ENCODE measurements around the gene RETREG1. TPM values are rescaled to one million over a fixed set of nuclear protein-coding genes. Genes with fewer than 3 reads are reported as not detected.

Gene RETREG1
- total RNA-seq, 2 experiments from 2014 or later = 19.3 to 20.0 TPM

DNA sequence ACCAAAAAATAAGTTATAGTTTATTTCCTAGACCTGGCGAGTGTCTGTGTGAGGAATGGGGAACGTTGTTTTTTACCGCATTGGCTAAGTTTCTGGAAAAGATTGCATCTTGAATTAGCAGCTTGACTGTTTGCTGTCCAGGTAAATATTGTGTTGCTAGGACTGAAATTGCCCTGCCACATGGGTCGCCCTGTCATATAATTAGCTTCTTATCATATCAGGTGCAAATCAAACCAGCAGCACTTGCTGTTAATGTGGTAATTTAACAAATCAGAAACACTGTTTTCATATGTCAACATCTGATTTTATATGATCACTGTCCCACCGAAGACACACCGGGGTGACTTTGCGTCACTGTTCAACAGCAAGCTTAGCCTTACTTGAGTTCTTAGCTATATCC is 87.5 kb downstream of the RETREG1 start:
- intact Hi-C loops (cut with micrococcal nuclease) = no loop called here
- CTCF ChIA-PET = interaction anchor here (0.9 kb wide), 1 partner anchor 23 kb away, joined by 4 read pairs; no protein-coding TSS in a partner anchor
- H3K27me3 Mint-ChIP-seq (ENCODE audit: low read depth) = no peaks in the 10 kb centered on the region
- H3K4me1 Mint-ChIP-seq (ENCODE audit: low read depth) = peaks cover 18% of the 10 kb centered on the region
- H3K36me3 Mint-ChIP-seq (ENCODE audit: low read depth) = peaks cover 10% of the 10 kb centered on the region
- no peak for DNase-seq
- H3K4me3 Mint-ChIP-seq = no peak overlapping the region
- no peaks in the 10 kb centered on the region for H3K9me3 Mint-ChIP-seq
- no peak overlapping the region for H3K27ac Mint-ChIP-seq

DNA sequence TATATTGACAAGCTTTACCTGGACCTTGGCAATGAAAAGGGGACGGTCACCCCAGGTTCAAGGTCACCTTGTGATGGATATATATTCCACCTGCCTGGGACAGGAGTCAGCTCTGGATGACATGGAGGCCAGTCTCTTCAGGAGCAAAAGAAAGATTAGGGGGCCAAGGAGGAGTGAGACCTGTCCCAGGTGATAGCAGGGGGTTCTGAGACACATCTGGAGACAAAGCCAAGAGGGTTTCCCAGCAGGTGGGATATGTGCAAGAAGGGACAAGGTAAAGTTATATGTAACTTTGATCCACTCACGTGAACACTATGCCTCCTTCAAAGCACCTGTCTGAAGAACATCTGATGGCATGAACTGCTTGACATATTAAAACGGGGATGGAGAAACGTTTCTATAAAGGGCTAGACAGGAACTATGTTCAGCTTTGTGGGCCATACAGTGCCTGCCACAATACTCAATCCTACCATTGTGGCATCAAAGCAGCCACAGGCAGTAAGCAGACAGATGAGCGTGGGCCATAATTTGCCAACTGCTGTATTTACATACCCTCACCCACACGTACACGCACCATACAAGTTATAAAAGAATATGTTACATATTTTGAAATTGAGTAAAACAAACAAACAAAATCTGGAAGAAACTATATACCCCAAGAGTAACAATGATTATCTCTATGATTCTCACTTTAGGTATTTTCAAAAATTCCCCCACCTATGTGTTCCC is 88.3 kb downstream of the RETREG1 start:
- Mint-ChIP-seq H3K27me3 (ENCODE audit: low read depth) (no peaks in the 10 kb centered on the region), H3K36me3 (ENCODE audit: low read depth) (peaks cover 9% of the 10 kb centered on the region), H3K4me1 (ENCODE audit: low read depth) (peaks cover 24% of the 10 kb centered on the region), H3K9me3 (no peaks in the 10 kb centered on the region), H3K27ac (no peak overlapping the region), H3K4me3 (no peak overlapping the region)
- DNase-seq = no peak
- CTCF ChIA-PET = no interaction called here
- intact Hi-C loops (cut with micrococcal nuclease) = no loop called here

DNA sequence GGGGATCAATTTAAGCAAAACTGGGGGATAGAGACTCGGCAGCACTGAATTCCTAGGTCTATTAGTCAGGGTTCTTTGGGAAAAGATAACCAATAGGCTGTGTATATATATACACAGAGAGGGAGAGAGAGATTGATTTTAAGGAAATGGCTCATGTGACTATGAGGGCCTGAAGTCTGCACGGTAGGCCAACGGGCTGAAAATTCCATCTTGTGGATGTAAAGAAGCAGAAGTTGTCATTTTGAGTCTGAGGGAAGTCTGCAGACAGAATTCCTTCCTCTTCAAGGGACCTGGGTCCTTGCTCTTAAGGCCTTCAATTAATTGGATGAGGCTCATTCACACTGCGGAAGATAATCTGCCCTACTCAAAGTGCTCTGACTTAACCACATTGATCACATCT is 91.1 kb downstream of the RETREG1 start:
- Mint-ChIP-seq H3K27me3 (ENCODE audit: low read depth) (no peaks in the 10 kb centered on the region), H3K4me1 (ENCODE audit: low read depth) (peaks cover 23% of the 10 kb centered on the region), H3K36me3 (ENCODE audit: low read depth) (peaks cover 11% of the 10 kb centered on the region), H3K9me3 (no peaks in the 10 kb centered on the region), H3K4me3 (no peak overlapping the region), H3K27ac (no peak overlapping the region)
- no peak for DNase-seq
- CTCF ChIA-PET = no interaction called here
- intact Hi-C loops (cut with micrococcal nuclease) = no loop called here

DNA sequence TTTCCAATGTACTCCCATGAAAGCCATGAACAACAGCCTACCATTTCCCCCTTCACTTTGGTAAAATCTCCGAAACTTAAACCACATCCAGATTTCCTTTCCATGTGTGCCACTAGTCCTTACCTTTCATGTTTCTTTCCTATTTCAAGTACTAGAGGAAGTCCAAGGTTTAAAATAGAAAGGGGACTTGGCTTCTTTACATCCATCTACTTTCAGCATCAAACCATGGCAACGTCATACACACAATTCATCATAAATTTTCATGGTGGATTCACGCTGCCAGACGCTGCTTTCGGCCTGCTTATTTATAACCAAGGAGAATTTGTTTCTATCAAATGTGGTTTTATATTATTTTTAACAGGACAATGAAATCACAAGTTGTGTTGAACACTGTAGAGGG is 92.5 kb downstream of the RETREG1 start:
- H3K4me3 Mint-ChIP-seq = no peak overlapping the region
- DNase-seq = no peak
- CTCF ChIA-PET = no interaction called here
- H3K27me3 Mint-ChIP-seq (ENCODE audit: low read depth) = no peaks in the 10 kb centered on the region
- no peaks in the 10 kb centered on the region for H3K9me3 Mint-ChIP-seq
- intact Hi-C loops (cut with micrococcal nuclease) = no loop called here
- H3K4me1 Mint-ChIP-seq (ENCODE audit: low read depth) = peaks cover 28% of the 10 kb centered on the region
- no peak overlapping the region for H3K27ac Mint-ChIP-seq
- H3K36me3 Mint-ChIP-seq (ENCODE audit: low read depth) = peaks cover 11% of the 10 kb centered on the region

DNA sequence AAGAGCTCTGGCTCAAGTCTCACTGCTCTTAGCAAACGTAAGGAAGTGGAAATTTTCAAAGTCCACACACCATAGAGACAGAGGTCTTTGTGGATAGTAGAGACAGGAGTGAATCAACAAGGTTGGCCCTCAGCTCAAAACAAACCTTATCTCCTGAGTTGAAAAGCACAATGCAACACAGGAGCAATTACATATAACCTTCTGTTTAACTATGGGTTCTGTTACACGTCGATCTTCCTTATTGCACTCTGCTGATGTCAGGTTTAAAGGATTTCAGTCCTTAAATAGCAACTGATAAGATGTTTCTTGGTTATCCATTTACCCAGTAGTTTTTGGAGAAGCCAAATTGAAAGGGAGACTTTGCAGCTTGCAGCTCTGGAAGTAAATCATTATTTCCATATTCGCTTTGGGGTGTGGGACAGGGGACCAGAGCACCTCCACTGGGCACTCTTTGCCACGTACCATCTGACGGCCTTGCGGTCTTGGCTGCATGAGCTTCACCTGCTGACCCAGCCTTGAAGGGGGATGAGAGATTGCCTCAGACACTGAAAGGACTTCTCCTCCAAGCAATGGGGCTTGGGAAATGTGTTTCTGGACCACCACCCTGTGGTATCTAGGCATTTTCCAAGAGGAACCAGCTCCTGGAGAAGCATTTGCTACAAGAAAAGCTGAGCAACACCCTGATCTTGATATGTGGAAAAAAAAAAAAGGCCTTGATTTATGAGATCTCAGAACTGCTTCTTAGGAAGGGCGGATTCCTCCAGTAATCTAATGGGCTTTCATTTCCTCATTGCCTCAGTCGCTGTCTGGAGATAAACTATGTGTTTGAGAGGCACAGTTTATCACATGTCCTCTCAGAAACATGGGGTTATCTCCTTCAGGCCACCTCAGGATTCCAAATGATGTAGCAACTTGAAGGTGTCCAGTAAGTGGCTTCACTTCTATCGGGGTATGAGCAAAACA is 95.0 kb downstream of the RETREG1 start:
- CTCF ChIA-PET = interaction anchor here (0.9 to 1.1 kb wide), 5 partner anchors 14 to 30 kb away, joined by 3 to 5 read pairs (median 3); no protein-coding TSS in a partner anchor
- Mint-ChIP-seq H3K4me1 (ENCODE audit: low read depth) (peaks cover 36% of the 10 kb centered on the region), H3K9me3 (no peaks in the 10 kb centered on the region), H3K27me3 (ENCODE audit: low read depth) (no peaks in the 10 kb centered on the region), H3K27ac (no peak overlapping the region), H3K36me3 (ENCODE audit: low read depth) (peaks cover 7% of the 10 kb centered on the region), H3K4me3 (no peak overlapping the region)
- DNase-seq = no peak
- intact Hi-C loops (cut with micrococcal nuclease) = no loop called here

DNA sequence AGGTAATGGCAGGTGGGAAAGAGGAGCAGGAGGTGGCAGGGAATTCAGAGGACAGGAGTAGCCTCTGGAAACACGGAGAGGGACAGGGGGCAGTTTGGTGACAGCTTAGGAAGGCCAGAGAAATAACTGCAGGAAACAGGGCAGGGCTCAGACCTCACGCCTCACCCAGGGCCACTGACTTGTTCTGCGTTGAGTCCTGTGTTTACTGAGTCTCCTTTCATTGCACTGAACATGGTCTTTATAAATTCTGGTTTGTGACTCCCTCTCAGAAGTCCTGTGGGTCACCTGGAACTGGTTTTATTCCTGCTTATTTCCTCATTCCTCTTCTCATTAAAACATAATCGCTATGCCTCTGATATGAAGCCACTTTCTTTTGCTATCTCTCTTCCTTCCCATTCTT is 96.0 kb downstream of the RETREG1 start:
- CTCF ChIA-PET = interaction anchor here (0.9 to 1.1 kb wide), 3 partner anchors 25 to 31 kb away, joined by 3 to 5 read pairs (median 3); no protein-coding TSS in a partner anchor
- no peak overlapping the region for H3K27ac Mint-ChIP-seq
- DNase-seq = no peak
- H3K4me3 Mint-ChIP-seq = no peak overlapping the region
- H3K9me3 Mint-ChIP-seq = no peaks in the 10 kb centered on the region
- H3K4me1 Mint-ChIP-seq (ENCODE audit: low read depth) = peaks cover 35% of the 10 kb centered on the region
- H3K27me3 Mint-ChIP-seq (ENCODE audit: low read depth) = no peaks in the 10 kb centered on the region
- peaks cover 7% of the 10 kb centered on the region for H3K36me3 Mint-ChIP-seq (ENCODE audit: low read depth)
- intact Hi-C loops (cut with micrococcal nuclease) = no loop called here

DNA sequence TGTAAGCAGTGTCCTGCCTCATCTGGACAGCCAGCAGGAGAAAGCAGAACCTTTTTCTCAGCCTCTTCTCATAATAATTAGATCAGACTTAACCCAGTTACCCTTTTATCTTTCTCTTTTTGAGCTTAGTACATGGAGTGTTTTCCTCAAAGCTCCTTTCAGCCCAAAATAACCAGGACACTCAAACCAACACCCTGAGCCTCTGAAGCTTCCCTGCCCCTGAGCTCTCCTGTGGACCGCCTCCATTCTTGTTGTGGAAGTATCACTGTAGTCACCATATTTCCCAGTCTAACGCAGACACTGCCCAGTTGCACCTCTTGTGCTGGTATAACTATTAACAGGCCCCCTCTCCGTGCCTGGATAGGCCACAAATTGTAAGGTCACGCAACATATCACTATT is 97.4 kb downstream of the RETREG1 start:
- H3K36me3 Mint-ChIP-seq (ENCODE audit: low read depth) = peaks cover 3% of the 10 kb centered on the region
- intact Hi-C loops (cut with micrococcal nuclease) = no loop called here
- no peak for DNase-seq
- CTCF ChIA-PET = no interaction called here
- H3K9me3 Mint-ChIP-seq = no peaks in the 10 kb centered on the region
- no peak overlapping the region for H3K4me3 Mint-ChIP-seq
- H3K27ac Mint-ChIP-seq = no peak overlapping the region
- no peaks in the 10 kb centered on the region for H3K27me3 Mint-ChIP-seq (ENCODE audit: low read depth)
- H3K4me1 Mint-ChIP-seq (ENCODE audit: low read depth) = peaks cover 33% of the 10 kb centered on the region

DNA sequence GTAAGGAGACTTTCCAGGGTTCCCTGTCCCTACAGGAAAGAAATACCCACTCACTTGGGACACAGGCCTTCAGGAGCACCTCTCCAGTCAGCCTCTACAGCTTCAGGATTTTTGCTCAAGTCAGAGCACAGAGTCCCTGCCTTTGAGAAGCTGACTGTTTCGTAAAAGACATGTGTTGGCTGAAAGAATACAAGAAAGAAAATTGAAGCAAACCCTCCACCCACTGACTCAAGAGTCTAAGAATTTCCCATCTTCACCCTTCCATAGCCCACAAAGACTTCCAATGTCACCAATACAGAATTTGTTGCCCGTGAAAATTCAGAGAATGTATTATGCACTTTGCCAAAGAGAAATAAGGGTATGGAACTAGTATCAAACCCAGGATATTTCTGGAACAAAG is 98.2 kb downstream of the RETREG1 start:
- H3K4me3 Mint-ChIP-seq = no peak overlapping the region

DNA sequence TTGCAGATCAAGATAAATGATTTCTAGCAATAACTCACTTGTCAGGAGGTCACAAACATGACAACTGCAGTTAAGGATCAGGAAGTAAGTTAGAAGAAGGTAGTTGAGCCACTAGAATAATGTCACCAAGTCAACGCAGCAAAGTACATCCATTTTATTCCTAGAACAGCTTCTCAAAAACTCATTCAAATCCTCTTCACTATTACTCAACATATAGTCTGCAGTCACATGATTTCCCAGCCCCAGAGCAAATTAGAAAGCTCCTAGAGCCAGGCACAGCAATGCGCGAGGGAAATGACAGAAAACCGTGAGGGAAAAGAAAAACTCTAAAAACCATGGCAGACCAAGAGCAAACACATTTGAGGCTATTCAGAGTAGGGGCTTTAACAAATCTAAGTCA is 101.3 kb downstream of the RETREG1 start:
- DNase-seq = no peak
- H3K4me3 Mint-ChIP-seq = no peak overlapping the region
- CTCF ChIA-PET = no interaction called here
- H3K9me3 Mint-ChIP-seq = no peaks in the 10 kb centered on the region
- intact Hi-C loops (cut with micrococcal nuclease) = no loop called here
- no peak overlapping the region for H3K27ac Mint-ChIP-seq
- peaks cover 5% of the 10 kb centered on the region for H3K36me3 Mint-ChIP-seq (ENCODE audit: low read depth)
- no peaks in the 10 kb centered on the region for H3K27me3 Mint-ChIP-seq (ENCODE audit: low read depth)
- peaks cover 32% of the 10 kb centered on the region for H3K4me1 Mint-ChIP-seq (ENCODE audit: low read depth)

More for the DNA sequence above, 98.2 kb downstream of the RETREG1 start:
- no peaks in the 10 kb centered on the region for H3K9me3 Mint-ChIP-seq
- intact Hi-C loops (cut with micrococcal nuclease) = no loop called here
- no peak for DNase-seq
- CTCF ChIA-PET = no interaction called here
- peaks cover 25% of the 10 kb centered on the region for H3K4me1 Mint-ChIP-seq (ENCODE audit: low read depth)
- peaks cover 3% of the 10 kb centered on the region for H3K36me3 Mint-ChIP-seq (ENCODE audit: low read depth)
- no peak overlapping the region for H3K27ac Mint-ChIP-seq
- H3K27me3 Mint-ChIP-seq (ENCODE audit: low read depth) = no peaks in the 10 kb centered on the region

DNA sequence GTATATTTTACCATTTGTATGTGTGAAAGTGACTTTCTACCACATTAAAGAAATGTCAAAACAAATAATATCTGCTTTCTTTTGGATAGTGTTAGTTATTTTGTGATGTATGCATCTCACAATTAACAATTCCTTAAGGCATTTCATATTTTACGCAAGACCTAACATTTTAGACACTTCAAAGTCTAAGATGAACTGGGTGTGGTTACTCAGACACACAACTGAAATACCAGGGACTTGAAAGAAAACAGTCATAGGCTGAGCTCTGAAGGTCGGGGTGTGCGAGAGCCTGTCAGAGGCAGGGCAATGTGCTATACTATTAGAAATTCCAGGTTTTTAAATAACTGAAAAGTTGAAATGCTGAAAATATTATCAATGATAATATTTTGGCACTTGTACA is 106.7 kb downstream of the RETREG1 start:
- no peak overlapping the region for H3K27ac Mint-ChIP-seq
- CTCF ChIA-PET = no interaction called here
- H3K36me3 Mint-ChIP-seq (ENCODE audit: low read depth) = peaks cover 3% of the 10 kb centered on the region

DNA sequence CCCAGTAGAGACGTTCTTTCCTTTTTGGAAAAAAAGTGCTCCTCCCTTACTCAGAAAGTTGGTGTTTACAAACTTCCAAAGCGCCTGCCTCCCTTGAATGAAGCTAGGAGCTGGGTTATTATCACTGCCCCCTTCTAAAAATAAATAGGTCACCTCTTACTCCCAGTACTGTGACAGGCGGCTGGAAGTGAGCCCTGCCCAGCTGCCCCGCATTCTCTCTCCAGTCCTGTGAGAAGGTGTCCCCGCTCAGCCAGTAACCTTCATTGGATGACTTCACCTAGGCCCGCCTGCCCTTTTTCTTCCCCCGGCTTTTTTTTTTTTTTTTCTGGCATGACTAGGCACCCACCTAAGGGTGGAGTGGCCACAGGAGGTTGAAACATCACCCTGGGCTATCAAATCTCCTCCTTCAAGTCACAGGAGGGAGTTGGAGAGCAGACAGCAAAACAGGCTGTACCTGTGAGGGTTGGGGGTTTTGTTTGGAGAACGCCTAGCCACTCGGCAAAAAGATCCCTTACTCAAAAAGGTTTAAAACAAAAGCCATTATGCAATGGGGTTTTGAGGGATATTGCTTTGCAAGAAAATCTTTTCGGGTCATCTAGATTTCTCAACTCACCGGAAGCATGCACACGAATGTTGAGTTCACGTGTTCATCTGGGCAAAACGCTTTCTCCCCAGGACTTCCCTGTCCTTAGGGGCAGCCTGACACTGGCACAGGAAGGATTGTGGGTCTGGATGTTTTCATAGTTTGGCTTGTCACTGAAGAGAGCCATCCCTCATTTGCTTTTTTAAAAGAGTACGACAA is 107.9 kb downstream of the RETREG1 start:
- Mint-ChIP-seq H3K9me3 (no peaks in the 10 kb centered on the region), H3K27ac (no peak overlapping the region), H3K4me1 (ENCODE audit: low read depth) (peaks cover 13% of the 10 kb centered on the region), H3K36me3 (ENCODE audit: low read depth) (peaks cover 7% of the 10 kb centered on the region), H3K27me3 (ENCODE audit: low read depth) (no peaks in the 10 kb centered on the region), H3K4me3 (no peak overlapping the region)
- DNase-seq = no peak
- CTCF ChIA-PET = no interaction called here
- intact Hi-C loops (cut with micrococcal nuclease) = no loop called here

More for the DNA sequence above, 106.7 kb downstream of the RETREG1 start:
- DNase-seq = no peak
- peaks cover 13% of the 10 kb centered on the region for H3K4me1 Mint-ChIP-seq (ENCODE audit: low read depth)
- no peaks in the 10 kb centered on the region for H3K27me3 Mint-ChIP-seq (ENCODE audit: low read depth)
- no peaks in the 10 kb centered on the region for H3K9me3 Mint-ChIP-seq
- intact Hi-C loops (cut with micrococcal nuclease) = no loop called here
- no peak overlapping the region for H3K4me3 Mint-ChIP-seq

DNA sequence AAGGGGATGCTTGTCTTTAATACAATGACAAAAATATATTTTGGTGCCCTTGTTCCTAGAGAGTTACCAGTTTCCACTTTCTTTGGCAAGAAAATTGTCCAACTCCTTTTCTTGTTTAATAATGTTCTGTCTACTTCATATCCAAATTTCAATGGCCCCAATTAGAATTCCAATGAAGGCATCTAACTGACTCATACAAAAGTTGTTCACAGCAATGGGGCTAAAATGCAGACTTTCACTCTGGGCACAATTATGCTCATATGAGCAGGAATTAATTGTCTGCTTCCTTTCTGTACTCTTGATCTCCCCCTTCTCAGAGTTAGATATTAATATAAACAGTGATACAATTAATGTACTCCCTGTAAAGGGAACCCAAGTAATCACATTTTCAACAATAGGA is 109.1 kb downstream of the RETREG1 start:
- Mint-ChIP-seq H3K27ac (no peak overlapping the region), H3K27me3 (ENCODE audit: low read depth) (no peaks in the 10 kb centered on the region), H3K9me3 (no peaks in the 10 kb centered on the region), H3K4me1 (ENCODE audit: low read depth) (peaks cover 13% of the 10 kb centered on the region), H3K36me3 (ENCODE audit: low read depth) (peaks cover 7% of the 10 kb centered on the region), H3K4me3 (no peak overlapping the region)
- DNase-seq = no peak
- intact Hi-C loops (cut with micrococcal nuclease) = no loop called here
- CTCF ChIA-PET = interaction anchor here (0.9 kb wide), 1 partner anchor 183 kb away, joined by 3 read pairs; no protein-coding TSS in a partner anchor
